Activated CD8-positive, alpha-beta memory T cell treated with anti-CD3 and anti-CD28 coated beads, Interleukin-2, amount 50 U/mL, for 1 hour (primary cell): ENCODE data around the gene PLPP4.
"Not testable (repeated sequence)": the region's sequence is repeated elsewhere in the genome, so short reads cannot be mapped to it uniquely, and the experiment has no call there.

ENCODE experiments used
- DNase-seq: peaks from one replicate; pipeline ENCODE4 v3.0.0-alpha.2; 2020; ENCODE audit errors: extremely low read depth

The PLPP4 gene

DNA sequence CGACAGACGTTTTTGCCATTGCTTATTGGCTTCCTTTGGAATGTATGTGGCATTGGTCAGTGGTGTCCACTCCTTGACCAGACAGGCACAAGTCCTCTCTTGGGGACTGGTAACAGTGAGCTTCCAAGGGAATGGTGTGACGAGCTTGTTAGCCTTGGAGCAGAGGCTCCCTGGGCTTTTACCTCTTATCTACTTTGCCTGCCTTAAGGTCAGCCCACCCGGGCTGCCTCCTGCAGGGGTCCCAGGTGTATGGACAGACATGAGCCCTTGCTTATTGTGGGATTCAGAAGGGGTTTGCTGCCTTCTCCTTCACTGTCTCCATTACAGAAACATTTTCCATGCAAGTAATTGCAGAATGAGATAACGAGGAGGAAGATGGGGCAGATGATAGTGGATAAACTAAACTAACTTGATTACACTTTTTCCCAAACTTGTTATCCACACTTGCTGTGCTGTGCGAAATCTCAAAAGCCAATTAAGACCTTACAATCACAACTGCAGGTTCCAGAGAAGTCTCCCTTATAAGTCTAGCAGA, 29.7 kb downstream of the PLPP4 start:
- no peak for DNase-seq

DNA sequence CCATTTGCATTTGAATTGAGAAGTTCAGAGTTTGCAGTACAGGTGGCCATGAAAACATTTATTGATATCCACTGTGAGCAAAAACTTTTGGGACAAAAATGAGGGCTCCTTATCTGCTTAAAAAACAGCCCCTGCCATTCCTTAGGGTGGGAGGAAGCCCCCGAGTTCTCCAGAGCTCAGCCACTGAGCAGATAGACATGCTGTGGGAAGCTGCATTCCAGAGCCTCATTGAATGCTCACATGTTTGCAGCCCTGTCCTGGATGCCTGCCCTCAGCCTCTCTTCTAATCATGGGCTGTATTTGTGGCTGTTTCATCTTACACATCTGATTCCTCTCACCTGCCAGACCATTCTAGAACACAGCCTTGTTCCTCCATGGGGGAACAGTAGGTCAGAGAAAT, 33.3 kb downstream of the PLPP4 start:
- DNase-seq = no peak

DNA sequence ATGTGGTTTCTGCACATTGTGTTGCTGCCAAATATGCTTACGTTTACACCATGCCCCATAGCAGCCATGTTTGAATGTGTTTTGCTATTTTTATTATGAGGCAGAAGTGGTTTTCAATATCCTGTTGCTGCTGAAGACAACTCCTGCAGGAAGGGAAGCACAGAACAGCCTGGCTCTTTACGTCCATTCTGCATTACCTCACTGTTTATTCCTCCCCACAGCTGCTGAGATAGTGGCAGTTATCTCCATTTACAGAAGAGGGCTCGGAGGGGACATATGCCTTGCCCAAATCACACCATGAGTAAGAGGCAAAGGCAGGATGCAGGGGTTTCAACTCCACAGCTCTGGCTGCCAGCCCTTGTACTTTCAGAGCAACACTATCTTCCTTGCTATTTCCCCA, 35.3 kb downstream of the PLPP4 start:
- DNase-seq = no peak

DNA sequence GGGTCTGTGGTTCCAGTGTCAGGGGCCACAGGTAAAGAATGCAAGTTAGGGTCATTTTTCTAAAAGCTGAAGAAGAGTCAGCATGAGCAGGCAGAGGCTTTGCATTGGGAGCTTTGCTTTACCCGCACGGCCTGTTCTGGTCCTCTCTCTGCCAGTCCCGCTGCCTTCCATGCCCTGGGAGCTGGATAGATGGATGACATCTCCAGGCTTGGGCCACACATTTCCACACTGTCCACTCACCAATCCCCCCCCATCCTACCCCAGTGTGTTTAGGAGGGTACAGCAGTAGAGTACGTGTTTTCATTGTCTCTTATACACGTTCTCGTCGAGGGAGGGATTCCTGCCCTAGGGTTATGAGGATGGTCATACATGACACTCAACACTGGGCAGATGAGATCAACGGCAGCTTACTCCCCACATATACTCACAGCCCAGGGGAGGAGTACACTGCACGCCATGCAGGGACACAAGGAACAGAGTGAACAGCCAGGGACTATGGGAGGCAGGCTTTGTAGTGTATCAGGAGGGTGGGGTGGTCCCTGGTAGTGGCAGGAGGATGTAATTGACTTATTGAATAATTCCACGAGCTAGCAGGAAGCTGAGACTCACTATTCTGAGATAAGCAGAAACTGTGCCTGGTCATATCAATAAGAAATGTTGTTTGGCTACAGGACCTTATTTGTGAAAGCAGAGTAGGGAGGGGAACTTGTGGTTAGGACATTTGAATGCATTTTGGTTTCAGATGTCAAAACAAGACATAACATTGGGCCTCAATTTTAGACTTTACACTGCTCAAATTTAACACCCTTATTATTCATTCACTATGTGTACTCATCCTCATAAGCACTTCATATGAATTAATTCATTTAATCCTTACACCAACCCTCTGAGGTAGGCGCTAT, 36.6 kb downstream of the PLPP4 start:
- no peak for DNase-seq

DNA sequence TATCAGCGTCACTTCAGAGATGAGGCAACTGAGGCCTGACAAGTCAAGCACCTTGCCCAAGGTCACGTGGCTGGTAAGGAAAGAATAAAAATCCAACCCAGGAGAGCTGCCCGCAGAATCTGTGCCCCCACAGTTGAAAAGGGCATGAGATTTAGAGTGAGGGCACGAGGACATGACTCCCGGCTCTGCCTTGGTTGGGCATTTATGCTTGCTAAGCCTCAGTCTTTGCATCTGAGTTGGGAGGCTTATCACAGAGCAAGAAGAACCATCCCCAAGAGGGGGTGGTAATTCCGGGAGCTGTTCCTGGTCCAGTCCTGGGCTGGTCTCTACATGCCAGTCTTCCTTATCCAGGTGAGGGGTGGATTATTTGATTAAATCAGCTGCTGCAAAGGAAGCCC, 37.3 kb downstream of the PLPP4 start:
- no peak for DNase-seq

DNA sequence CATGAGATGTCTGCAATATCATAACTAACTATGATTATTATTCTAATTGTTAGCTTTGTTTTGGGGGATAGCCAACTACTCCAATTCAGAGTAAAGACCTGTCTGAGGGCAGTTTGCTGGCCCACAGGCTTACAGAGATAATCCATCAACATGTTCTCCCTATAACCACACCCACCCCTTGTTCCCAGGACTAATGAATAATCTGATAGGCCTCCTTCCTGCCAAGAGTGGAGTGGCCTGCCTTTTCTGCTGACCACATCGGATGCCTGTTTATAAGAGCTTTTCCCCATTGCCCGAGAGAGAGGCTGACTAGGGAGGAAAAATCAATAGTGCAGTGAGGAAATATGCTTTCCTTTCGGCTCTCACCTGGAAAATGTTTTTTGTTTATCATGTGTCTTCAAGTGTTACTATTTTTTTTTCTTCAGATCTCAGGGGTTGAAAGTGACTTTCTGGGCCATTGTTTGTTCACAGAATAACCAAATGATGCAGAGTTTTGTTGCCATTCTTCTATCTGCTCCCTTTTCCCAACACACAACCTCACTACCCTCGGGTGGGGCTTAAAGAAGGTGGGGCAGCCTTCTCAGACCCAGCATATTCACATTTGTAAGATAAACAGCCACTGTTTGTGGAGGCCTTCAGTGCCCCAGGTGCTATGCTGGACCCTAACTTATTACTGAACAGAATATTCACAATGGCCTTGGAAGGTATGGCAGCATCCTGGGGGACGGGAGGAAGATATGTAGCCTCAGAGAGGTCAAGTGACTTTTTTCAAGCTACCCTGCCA, 38.4 kb downstream of the PLPP4 start:
- no peak for DNase-seq

DNA sequence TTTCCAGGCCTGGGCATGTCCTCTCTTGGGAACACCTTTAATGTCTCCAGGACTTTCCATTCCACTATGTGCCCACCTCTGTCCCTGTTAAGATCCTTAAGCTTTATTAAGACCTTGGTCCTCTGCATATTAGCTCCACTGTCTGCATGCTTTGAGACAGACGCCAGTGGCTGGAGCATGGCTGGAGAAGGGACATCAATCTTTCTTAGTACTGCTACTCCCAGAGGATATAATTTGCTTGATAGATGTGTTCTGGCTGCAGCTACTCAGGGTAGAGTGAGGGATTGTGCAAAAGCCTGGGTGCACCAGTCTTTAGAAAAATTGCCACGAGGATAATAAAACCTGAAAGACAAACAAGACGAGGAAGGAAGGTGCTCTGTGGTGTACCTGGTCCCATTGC, 42.9 kb downstream of the PLPP4 start:
- no peak for DNase-seq

DNA sequence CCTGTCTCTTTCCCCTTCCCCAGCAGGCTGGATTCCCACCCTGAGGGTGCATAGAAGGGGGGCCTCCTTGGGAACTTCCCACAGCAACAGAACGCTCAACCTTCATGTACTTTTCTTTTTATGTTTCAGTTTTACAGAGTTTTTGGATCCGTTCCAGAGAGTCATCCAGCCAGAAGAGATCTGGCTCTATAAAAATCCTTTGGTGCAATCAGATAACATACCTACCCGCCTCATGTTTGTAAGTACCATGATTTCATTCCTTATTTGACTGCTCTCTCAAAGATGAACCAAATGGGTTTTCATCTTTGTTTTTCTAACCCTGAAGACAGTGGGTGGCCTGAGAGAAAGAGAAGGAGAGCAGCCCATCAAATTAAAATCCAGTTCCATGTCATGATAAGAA, 46.7 kb downstream of the PLPP4 start:
- no peak for DNase-seq

DNA sequence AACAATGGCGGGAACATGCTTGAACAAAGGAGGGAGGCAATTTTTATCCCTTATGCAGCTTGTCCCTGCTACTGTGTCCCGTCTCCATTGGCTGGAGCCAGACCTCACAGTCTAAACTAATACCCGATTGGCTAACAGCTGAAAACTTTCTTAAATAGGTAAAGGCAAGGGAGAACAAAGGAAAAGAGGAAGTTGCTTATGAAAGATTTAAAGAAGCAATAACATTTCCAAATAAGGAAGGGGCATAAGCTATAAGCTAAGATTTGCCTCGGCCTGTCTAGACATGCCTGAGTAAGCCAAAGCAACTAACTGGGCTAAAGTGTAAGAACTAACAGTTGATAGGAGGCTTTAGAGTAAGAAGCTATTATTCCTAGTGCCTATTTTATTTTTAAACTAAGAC, 47.2 kb downstream of the PLPP4 start:
- not testable (repeated sequence) for DNase-seq

DNA sequence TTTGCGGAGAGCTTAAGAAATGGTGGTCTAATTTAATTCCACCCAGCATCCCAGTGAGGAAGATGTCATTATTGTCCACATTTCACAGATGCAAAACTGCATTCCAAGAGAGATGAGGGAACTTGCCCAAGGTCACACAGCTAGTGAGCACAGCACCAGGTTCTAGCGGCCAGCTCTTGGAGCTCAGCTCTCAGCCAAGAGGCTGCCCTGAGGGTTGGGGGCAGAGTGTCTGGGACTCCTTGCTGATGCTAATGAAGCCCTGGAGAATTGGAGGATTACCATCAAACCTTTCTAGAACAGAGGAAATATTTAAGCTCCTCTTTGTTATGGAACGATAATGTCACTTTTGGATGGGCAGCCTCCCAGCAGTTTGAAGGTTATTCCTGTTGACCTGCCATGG, 48.0 kb downstream of the PLPP4 start:
- no peak for DNase-seq

DNA sequence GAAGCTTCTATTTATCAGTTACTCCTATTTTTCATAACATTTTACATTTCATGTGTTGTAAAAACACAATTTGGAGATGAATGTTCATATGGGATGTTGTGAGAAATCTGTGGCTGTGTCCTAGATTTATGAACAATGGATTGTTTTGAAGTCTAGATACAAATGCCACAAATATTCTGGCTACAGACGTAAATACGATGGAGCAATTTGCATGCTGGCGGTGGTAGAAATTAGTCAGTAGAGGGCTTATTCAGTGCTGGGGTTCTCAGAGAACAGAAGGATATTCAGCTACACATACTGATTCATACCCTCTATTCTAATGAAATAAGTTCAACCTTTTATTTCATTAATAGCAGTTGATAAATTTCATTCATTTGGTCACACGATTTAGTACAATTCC, 48.8 kb downstream of the PLPP4 start:
- no peak for DNase-seq

DNA sequence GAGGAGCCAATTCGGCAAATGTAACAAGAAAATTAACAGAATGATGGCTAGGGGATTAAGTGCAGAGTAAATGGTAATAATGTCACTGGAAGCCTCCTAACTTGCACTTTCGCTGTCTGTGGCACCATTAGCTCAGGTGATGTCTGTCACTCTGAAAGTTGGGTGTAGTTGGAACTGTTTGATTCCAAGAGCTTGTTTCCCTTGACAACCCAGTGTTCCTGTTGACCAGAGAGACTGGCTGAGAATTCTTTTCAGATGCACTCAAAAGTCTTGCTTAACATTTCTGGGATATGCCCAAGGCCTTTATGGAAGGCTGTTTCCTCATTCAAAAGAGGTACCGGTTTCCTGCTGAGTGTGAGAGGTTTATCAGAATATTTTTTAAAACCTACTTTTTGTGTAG, 49.6 kb downstream of the PLPP4 start:
- no peak for DNase-seq

DNA sequence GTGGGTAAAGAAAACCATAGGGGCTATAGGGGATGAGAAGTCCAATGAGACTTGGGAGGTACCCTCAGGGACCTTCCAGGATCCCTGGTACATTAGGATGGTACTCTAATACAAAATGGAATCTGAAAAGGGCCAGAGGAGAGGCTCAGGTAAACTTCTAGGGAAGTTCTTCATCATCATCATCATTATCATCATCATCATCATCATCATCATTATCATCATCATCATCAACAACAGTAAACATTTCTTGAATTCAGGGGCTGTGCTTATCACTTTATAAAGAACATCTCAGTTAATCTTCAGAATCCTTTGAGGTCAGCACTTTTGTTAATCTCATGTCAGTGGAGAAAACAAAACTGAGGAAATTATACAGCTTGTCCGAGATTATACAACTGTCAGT, 50.1 kb downstream of the PLPP4 start:
- no peak for DNase-seq

DNA sequence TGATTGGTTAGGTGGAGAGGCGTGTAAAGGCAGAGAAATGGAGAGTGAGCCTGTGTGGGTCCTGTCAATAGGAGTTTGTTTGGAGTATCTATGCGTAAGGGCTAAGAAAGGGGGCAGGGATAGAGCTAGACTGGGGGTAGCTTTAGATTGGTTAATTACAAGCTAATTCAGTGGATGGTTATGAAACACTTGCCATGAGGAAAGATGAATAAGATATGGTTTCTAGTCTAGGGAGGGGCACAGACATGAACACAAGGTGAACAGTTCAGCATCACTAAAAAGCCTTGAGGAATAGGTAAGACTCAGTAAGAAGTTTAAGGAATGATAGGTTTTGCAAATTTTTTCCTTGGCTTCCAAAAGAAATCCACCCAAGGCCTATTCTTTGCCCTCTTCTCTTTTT, 50.6 kb downstream of the PLPP4 start:
- DNase-seq = no peak

DNA sequence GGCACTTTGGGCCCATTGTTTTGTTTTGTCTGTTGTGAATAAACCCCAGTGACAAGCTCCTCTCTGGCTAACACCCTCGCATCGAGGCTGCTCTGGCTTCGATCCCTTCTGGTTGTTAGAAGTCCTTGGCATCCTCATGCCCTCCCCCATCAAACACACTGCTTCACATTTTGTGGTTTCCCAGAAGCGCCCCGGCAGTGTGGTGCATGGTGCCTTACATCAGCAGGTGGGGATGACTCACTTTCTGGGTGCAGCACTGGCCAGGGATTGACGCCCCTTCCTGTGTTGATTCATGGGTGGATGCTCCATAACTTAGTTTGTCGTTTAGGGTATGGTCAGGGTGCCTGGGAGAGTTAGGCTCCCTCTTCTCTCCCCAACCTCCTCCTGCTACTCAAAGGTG, 51.4 kb downstream of the PLPP4 start:
- no peak for DNase-seq

DNA sequence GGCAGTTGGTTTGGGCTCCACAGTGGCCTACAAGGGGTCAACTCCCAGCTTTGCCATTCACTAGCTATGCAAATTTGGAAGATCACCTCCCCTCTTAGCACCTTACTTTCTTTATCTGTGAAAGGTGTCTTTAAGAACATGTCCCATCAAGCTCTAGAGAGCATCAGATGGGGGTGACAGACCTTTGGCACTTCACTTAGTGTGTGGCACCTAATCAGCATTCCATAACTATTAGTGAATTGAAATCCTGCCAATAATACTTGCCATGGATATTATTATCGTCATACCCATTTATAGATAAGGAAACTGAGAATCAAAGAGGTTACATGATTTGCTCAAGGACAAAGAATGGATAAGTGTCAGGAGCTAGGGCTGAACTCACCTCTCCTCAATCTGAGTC, 51.9 kb downstream of the PLPP4 start:
- DNase-seq = no peak

DNA sequence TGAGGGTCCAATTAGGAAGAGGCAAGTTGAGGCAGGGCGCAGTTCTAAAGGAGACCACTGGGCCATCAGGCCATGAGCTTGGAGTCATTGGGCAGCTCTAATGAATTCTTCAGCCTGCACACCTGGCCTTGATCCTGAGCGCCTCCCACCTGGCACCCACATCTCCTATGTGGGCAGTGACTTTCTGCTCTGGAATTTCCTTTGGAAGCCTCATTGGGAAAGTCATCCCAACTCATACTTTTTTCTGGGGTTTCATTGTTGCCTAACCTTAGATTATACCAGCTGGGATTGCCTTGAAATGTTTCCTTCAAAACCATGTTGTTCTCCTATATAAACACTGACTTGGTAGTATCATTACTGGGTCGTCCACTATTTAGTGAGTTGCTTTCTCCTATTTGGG, 54.1 kb downstream of the PLPP4 start:
- DNase-seq = no peak

DNA sequence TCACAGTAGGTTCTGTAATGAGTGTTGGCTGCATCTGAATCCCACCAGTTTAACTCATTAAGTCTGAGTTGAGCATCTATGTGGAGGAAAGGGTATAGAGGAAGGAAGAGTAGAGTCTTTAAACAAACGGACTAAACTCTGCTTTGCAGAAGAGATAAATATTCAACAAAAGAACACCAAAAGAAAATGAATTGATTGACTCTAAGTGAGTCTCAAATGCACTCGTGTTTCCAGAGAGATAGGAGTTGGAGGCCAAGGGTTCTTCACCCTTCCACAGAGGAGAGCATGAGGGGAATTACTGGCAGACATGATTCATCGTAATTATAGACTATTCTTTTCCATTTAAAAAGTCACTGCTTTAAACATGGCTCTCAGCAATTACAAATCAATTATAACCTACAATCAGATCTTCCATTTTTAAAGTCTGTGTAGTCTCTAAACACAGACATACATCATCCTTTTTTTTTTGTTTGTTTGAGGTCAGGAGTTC, 56.3 kb downstream of the PLPP4 start:
- DNase-seq = no peak

DNA sequence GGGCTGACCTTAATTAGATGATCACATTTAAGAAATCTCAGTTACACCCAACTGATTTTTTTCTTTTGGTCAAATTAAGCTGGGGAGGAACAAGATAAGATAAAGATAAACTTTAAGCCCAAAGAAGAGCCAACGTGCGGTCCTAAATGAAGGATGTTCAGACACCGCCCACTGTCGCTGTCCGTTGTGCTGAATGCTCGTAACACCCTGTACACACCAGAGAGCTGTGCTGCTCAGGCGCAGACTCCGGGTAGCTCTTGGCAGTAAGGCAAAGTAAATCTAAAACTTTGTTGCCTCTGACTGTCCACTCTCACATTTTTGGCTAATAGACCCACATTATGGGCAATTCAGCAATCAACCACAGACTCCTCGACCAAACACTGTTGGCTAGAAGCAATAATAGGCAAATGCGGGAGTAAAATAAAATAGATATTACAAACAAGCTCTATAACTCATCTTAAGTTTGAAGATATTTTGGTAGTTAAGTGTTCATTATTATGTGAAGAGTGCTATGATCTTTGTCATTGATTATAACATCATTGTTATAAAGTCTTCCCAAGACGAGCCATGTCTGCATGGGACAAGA, 57.1 kb downstream of the PLPP4 start:
- no peak for DNase-seq

DNA sequence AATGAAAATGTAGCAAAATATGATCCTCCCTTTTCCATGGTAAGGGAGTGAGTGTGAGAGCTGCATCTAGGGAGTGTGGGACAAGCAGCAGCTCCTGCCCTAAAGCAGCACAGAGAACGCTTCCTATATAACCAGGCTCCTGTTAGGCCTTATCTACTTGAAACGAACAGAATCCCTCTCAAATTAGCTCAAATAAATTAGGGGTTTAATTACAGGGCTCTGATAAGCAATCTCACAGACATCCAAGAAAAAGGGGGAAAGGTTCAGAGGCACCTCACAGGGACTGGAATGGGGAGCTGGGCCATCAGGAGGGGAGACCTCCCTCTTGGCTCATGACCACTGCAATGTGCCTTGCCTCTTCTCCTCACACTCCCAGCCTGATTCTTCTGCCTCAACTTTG, 57.9 kb downstream of the PLPP4 start:
- no peak for DNase-seq

DNA sequence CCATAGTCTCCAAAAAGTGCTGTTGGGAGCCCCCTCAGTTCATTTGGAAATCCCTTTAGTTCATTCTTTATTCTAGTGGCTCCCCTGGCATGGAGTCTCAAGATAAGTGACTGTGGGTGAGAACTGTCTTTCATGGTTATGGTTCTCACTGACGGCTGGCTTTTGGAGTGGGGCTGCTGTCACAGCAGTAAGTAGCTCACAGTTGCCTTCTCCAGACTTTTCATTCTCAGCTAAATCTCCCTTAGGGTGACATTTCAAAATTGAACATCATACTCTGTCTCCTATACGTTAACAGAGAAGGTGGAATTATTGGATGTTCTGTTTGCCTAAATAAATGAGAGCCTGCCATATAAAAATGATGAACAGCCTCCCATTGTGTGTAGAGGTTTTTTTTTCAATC, 58.7 kb downstream of the PLPP4 start:
- DNase-seq = no peak

DNA sequence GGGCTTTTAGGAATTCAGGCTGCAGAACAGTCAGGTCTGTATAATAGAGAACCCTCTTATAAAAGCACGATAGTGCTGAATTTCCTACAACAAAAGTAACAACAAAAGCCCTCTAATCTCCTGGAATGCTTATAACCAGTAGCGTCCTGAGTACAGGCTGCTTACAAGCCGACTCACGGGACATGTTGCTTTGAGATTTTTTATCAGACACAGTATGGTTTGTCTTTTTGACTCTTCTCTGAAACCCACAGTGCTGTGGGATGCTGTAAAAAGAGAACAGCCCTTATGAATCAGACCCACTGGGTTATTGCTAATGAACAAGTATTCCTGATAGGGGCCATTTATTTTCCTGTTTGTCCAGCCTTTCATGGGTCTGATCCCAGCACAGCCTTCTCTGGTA, 59.4 kb downstream of the PLPP4 start:
- no peak for DNase-seq
